Measurements from ENCODE around the gene DIS3L2.

DIS3L2 gene

DNA sequence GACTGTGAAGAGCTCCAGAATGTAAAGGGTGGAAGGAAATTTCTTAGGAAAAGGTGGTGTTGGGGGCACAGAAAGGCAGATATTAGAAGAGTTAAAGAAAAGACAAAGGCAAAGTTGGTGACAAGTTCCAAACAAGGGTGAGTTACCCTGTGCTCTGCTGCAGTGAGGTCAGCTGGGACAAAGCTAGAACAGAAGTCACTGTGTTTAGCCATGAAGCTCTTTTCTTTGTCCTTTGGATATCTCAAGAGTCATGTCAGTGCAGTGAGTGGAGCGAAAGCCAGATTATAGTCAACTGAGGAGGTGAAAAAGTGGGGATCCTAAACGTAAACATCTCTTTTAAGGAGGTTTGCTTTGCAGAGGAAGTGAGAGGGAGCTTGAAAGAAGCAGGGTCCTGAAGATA lies 229.3 kb downstream of the DIS3L2 start:
- no peak overlapping the region for H3K4me3 ChIP-seq (replicated peaks; ENCODE audit: low read depth, low read length)
- no peak for TF ChIP-seq CTCF (IDR thresholded peaks at IDR 0.05; ENCODE audit: low read length, missing control alignments)
- no peak for DNase-seq (ENCODE audit: low read depth)

DNA sequence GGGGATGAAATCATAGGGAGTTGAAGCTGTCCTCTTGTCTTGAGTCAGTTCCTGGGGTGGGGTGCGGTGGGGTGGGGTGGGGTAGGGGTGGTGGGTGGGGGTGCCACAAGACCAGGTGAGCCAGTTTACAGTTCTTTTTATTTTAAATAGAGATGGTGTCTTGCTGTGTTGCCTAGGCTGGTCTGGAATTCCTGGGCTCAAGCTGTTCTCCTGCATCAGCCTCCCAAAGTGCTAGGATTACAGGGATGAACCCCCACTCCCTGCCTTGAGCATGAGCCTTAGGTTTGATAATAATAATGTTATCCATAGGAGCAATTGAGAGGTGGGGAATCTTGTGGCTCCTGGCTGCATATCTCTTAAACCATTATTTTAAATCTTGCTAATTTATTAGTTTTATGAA lies 234.0 kb downstream of the DIS3L2 start:
- no peak for DNase-seq (ENCODE audit: low read depth)
- no peak overlapping the region for H3K4me3 ChIP-seq (replicated peaks; ENCODE audit: low read depth, low read length)
- no peak for TF ChIP-seq CTCF (IDR thresholded peaks at IDR 0.05; ENCODE audit: low read length, missing control alignments)

GRCh38 chr2:232196802-232197201 lies 235.3 kb downstream of the DIS3L2 start:
- no peak for DNase-seq (ENCODE audit: low read depth)
- no peak overlapping the region for H3K4me3 ChIP-seq (replicated peaks; ENCODE audit: low read depth, low read length)
- TF ChIP-seq CTCF (IDR thresholded peaks at IDR 0.05; ENCODE audit: low read length, missing control alignments), result no peak

DNA sequence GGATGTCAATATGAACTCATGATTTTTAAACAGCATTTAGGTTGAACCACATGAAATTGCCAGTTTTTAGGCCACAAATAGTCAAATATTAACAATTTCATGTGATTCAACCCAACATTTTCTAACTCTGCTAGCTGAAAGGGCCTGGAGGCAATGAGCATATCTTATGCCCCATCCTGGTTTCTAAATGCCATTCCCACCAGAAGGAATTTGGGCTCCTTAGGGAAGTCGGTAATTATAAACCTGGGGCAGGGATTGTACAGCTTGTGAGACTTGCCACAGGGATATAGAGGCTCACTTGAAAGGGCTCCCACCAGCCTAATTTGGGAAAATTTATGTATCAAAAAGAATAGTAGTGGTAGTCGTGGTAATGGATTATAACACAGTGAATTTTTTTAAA lies 238.7 kb downstream of the DIS3L2 start:
- TF ChIP-seq CTCF (IDR thresholded peaks at IDR 0.05; ENCODE audit: low read length, missing control alignments), result no peak
- no peak overlapping the region for H3K4me3 ChIP-seq (replicated peaks; ENCODE audit: low read depth, low read length)
- DNase-seq (ENCODE audit: low read depth), result no peak

DNA sequence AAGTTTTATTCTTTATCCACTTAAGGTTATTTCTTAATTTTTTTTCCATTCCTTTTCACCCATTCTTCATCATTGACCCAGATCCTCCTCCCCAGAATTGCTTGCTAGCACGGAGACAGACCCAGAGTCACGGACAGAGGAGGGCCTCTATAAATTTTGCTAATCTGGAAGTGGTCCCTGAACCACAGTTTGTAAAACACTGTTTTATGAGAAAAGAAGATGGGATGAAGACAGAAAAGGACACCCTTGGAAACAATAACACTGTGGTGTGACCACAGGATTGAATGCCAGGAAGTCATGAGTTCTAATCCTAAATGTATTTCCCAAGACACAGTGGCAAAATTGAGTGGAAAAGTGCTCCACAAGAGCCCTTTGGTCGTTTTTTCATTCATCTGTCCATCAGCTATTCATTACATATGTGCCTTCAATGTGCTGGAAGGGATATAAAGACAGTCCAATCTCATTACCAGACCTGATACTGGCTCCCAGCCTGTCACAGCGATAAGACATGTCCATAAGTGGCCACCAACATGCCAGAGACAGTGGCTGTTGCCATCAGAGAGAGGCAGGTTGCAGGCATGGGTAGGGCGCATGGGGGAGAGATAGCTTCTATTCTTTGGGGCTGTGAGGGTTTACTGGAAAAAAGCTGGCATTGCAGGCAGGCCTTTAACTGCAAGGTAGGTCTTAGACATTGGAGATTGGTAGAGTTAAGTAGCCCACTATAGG lies 241.8 kb downstream of the DIS3L2 start:
- no peak for TF ChIP-seq CTCF (IDR thresholded peaks at IDR 0.05; ENCODE audit: low read length, missing control alignments)
- no peak overlapping the region for H3K4me3 ChIP-seq (replicated peaks; ENCODE audit: low read depth, low read length)
- no peak for DNase-seq (ENCODE audit: low read depth)

DNA sequence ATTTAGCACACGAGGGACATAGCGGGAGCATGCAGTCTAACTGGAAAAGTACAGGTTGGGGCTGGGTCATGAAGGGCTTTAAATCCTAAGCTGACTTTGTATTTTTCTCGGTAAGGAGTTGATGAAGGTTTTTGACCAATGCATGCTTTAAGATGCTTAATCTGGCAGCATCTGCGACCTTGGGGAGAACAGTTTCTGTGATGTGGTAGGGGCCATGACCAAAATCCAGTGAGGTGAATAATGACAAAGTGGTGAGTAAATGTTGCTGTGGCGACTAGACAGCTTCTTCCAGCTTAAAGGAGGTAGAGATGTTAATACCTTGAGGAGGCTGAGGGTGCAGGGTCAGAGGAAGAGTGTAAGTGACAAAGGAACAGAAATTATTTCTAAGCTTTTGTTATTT lies 242.4 kb downstream of the DIS3L2 start:
- H3K4me3 ChIP-seq (replicated peaks; ENCODE audit: low read depth, low read length), result no peak overlapping the region
- no peak for DNase-seq (ENCODE audit: low read depth)
- TF ChIP-seq CTCF (IDR thresholded peaks at IDR 0.05; ENCODE audit: low read length, missing control alignments), result no peak

- no peak for TF ChIP-seq CTCF (IDR thresholded peaks at IDR 0.05; ENCODE audit: low read length, missing control alignments)
- peak; percentile 15 for DNase-seq (ENCODE audit: low read depth)
- no peak overlapping the region for H3K4me3 ChIP-seq (replicated peaks; ENCODE audit: low read depth, low read length)
Observed at GRCh38 chr2:232204457-232204931, 243.0 kb downstream of the DIS3L2 start.
